WTC11 (cell line): ENCODE results near the gene TCF3. TPM values are rescaled to one million over a fixed set of nuclear protein-coding genes. Genes with fewer than 3 reads are reported as not detected.
A peak's percentile ranks its signal among the peaks of the same experiment; 100 is the strongest.

Experiments
- ATAC-seq: fragments of 200-7000 bp; cut with Tn5 transposase; 2 replicates; pipeline ENCODE4 v1.10.0; 2021; ENCODE audit warnings: mild to moderate bottlenecking, moderate library complexity
- CTCF ChIA-PET: fragments of 300-600 bp; sonication (Branson Sonifier 250); formaldehyde crosslinking; loops from one replicate; lab custom pipeline; 2021; ENCODE audit warnings: antibody characterized with exemption; lab: Charles Lee
- POLR2A ChIA-PET: fragments of 350-600 bp; sonication (Branson Sonifier 250); formaldehyde crosslinking; loops from one replicate; lab custom pipeline; 2021; ENCODE audit warnings: antibody characterized with exemption; lab: Charles Lee
- DNase-seq: peaks from one replicate; pipeline ENCODE4 v3.0.0; 2021; ENCODE audit warnings: low spot score
- H3K27ac Mint-ChIP-seq: 2 replicates; pipeline ENCODE4 v1.8.0; 2021; ENCODE audit warnings: mixed read lengths
- H3K27me3 Mint-ChIP-seq: 2 replicates; pipeline ENCODE4 v1.8.0; 2021; ENCODE audit warnings: low read depth, mild to moderate bottlenecking, moderate library complexity, mixed read lengths
- H3K36me3 Mint-ChIP-seq: 2 replicates; pipeline ENCODE4 v1.8.0; 2021; ENCODE audit warnings: mixed read lengths
- H3K4me1 Mint-ChIP-seq: 2 replicates; pipeline ENCODE4 v1.8.0; 2022; ENCODE audit warnings: mixed read lengths
- H3K4me3 Mint-ChIP-seq: 2 replicates; pipeline ENCODE4 v1.8.0; 2021; ENCODE audit warnings: mild to moderate bottlenecking, moderate library complexity, mixed read lengths
- H3K9me3 Mint-ChIP-seq: 2 replicates; pipeline ENCODE4 v1.8.0; 2021; ENCODE audit warnings: mixed read lengths
- AFF4 ChIP-seq: sonication (generic); formaldehyde crosslinking; IDR thresholded peaks from 2 replicates; pipeline ENCODE4 v1.8.1; 2023; ENCODE audit warnings: mild to moderate bottlenecking, missing genetic modification reagents, borderline replicate concordance
- E2F1 ChIP-seq: sonication (generic); formaldehyde crosslinking; IDR thresholded peaks from 2 replicates; pipeline ENCODE4 v1.8.0; 2022; ENCODE audit warnings: mild to moderate bottlenecking, missing genetic modification reagents
- FOXJ3 ChIP-seq: sonication (generic); formaldehyde crosslinking; IDR thresholded peaks from 2 replicates; pipeline ENCODE4 v1.9.0; 2021; ENCODE audit warnings: missing genetic modification reagents, mild to moderate bottlenecking, borderline replicate concordance
- GABPB1 ChIP-seq: sonication (generic); formaldehyde crosslinking; IDR thresholded peaks from 2 replicates; pipeline ENCODE4 v1.8.1; 2023; ENCODE audit warnings: mild to moderate bottlenecking, missing genetic modification reagents
- JUN ChIP-seq: sonication (generic); formaldehyde crosslinking; IDR thresholded peaks from 2 replicates; pipeline ENCODE4 v1.8.0; 2023; ENCODE audit warnings: mild to moderate bottlenecking, missing genetic modification reagents
- MAX ChIP-seq: sonication (generic); formaldehyde crosslinking; IDR thresholded peaks from 2 replicates; pipeline ENCODE4 v1.8.0; 2022; ENCODE audit warnings: mild to moderate bottlenecking, missing genetic modification reagents
- MYBL2 ChIP-seq: sonication (generic); formaldehyde crosslinking; IDR thresholded peaks from 2 replicates; pipeline ENCODE4 v1.8.1; 2023; ENCODE audit warnings: mild to moderate bottlenecking, moderate library complexity, missing genetic modification reagents
- NFATC4 ChIP-seq: fragments of 250-450 bp; sonication (Bioruptor Pico); IDR thresholded peaks from 2 replicates; pipeline ENCODE4 v1.9.0; 2021; ENCODE audit warnings: mild to moderate bottlenecking
- NFE2L1 ChIP-seq: sonication (generic); formaldehyde crosslinking; IDR thresholded peaks from 2 replicates; pipeline ENCODE4 v1.8.1; 2023; ENCODE audit warnings: missing genetic modification reagents
- NR3C1 ChIP-seq: sonication (generic); formaldehyde crosslinking; conservative IDR thresholded peaks from 2 replicates; pipeline ENCODE4 v1.8.1; 2023; ENCODE audit warnings: low read depth, mild to moderate bottlenecking, missing genetic modification reagents
- OVOL2 ChIP-seq: fragments of 250-450 bp; sonication (Bioruptor Pico); IDR thresholded peaks from 2 replicates; pipeline ENCODE4 v1.9.0; 2021; ENCODE audit warnings: mild to moderate bottlenecking, borderline replicate concordance
- RORB ChIP-seq: fragments of 250-450 bp; sonication (Bioruptor Pico); IDR thresholded peaks from 2 replicates; pipeline ENCODE4 v1.9.0; 2021; ENCODE audit warnings: mild to moderate bottlenecking
- SP1 ChIP-seq: sonication (generic); formaldehyde crosslinking; conservative IDR thresholded peaks from 2 replicates; pipeline ENCODE4 v1.8.1; 2022; ENCODE audit warnings: missing genetic modification reagents
- ZNF219 ChIP-seq: sonication (generic); formaldehyde crosslinking; IDR thresholded peaks from 2 replicates; pipeline ENCODE4 v1.8.0; 2023; ENCODE audit warnings: missing genetic modification reagents, mild to moderate bottlenecking, borderline replicate concordance
- ZNF232 ChIP-seq: sonication (generic); formaldehyde crosslinking; IDR thresholded peaks from 2 replicates; pipeline ENCODE4 v1.8.0; 2022; ENCODE audit warnings: mild to moderate bottlenecking, missing genetic modification reagents
- ZNF317 ChIP-seq: sonication (generic); formaldehyde crosslinking; IDR thresholded peaks from 2 replicates; pipeline ENCODE4 v1.8.1; 2023; ENCODE audit warnings: low read depth, mild to moderate bottlenecking, moderate library complexity, missing genetic modification reagents, borderline replicate concordance
- ZNF425 ChIP-seq: fragments of 250-450 bp; sonication (Bioruptor Pico); conservative IDR thresholded peaks from 2 replicates; pipeline ENCODE4 v1.9.0; 2021; ENCODE audit warnings: mild to moderate bottlenecking
- total RNA-seq: library from RNA; stranded (reverse); gene quantifications from 3 replicates; pipeline ENCODE4 v1.2.3, GENCODE V29; 2021
- TF ChIP-seq, protein P1 (sequence below): sonication (generic); formaldehyde crosslinking; IDR thresholded peaks from 2 replicates; pipeline ENCODE4 v1.8.1; 2022; ENCODE audit warnings: mild to moderate bottlenecking, moderate library complexity, missing genetic modification reagents
- TF ChIP-seq, protein P2 (sequence below): sonication (generic); formaldehyde crosslinking; IDR thresholded peaks from 2 replicates; pipeline ENCODE4 v1.8.1; 2022; ENCODE audit warnings: missing genetic modification reagents, borderline replicate concordance

The TCF3 gene
- total RNA-seq, 1 experiment from 2014 or later: 324 TPM

- CTCF ChIA-PET: no interaction called here
- H3K27ac Mint-ChIP-seq: no peak overlapping the region
- no peak for ATAC-seq
- H3K9me3 Mint-ChIP-seq: peaks cover 5% of the 10 kb centered on the region
- H3K27me3 Mint-ChIP-seq: peaks cover 6% of the 10 kb centered on the region
- POLR2A ChIA-PET: no interaction called here
- TF ChIP-seq, protein P1, sequence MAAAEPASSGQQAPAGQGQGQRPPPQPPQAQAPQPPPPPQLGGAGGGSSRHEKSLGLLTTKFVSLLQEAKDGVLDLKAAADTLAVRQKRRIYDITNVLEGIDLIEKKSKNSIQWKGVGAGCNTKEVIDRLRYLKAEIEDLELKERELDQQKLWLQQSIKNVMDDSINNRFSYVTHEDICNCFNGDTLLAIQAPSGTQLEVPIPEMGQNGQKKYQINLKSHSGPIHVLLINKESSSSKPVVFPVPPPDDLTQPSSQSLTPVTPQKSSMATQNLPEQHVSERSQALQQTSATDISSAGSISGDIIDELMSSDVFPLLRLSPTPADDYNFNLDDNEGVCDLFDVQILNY (CRISPR knock-in tag): no peak
- TF ChIP-seq ZNF425 (CRISPR knock-in tag): no peak
- TF ChIP-seq OVOL2 (CRISPR knock-in tag): no peak
- no peak for TF ChIP-seq GABPB1 (CRISPR knock-in tag)
- no peak for TF ChIP-seq E2F1 (CRISPR knock-in tag)
- TF ChIP-seq MYBL2 (CRISPR knock-in tag): no peak
- TF ChIP-seq, protein P2, sequence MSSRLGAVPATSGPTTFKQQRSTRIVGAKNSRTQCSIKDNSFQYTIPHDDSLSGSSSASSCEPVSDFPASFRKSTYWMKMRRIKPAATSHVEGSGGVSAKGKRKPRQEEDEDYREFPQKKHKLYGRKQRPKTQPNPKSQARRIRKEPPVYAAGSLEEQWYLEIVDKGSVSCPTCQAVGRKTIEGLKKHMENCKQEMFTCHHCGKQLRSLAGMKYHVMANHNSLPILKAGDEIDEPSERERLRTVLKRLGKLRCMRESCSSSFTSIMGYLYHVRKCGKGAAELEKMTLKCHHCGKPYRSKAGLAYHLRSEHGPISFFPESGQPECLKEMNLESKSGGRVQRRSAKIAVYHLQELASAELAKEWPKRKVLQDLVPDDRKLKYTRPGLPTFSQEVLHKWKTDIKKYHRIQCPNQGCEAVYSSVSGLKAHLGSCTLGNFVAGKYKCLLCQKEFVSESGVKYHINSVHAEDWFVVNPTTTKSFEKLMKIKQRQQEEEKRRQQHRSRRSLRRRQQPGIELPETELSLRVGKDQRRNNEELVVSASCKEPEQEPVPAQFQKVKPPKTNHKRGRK (CRISPR knock-in tag): no peak
- TF ChIP-seq SP1 (CRISPR knock-in tag): no peak
- TF ChIP-seq ZNF219 (CRISPR knock-in tag): no peak
- TF ChIP-seq, all 79 proteins: peak for 0
- no peak for DNase-seq
- no peak overlapping the region for H3K4me3 Mint-ChIP-seq
- no peaks in the 10 kb centered on the region for H3K4me1 Mint-ChIP-seq
- peaks cover 3% of the 10 kb centered on the region; the same call in 1 of the 2 replicates for H3K36me3 Mint-ChIP-seq
Measured at GRCh38 chr19:1655987-1656608, 3.7 kb upstream of the TCF3 start.

DNA sequence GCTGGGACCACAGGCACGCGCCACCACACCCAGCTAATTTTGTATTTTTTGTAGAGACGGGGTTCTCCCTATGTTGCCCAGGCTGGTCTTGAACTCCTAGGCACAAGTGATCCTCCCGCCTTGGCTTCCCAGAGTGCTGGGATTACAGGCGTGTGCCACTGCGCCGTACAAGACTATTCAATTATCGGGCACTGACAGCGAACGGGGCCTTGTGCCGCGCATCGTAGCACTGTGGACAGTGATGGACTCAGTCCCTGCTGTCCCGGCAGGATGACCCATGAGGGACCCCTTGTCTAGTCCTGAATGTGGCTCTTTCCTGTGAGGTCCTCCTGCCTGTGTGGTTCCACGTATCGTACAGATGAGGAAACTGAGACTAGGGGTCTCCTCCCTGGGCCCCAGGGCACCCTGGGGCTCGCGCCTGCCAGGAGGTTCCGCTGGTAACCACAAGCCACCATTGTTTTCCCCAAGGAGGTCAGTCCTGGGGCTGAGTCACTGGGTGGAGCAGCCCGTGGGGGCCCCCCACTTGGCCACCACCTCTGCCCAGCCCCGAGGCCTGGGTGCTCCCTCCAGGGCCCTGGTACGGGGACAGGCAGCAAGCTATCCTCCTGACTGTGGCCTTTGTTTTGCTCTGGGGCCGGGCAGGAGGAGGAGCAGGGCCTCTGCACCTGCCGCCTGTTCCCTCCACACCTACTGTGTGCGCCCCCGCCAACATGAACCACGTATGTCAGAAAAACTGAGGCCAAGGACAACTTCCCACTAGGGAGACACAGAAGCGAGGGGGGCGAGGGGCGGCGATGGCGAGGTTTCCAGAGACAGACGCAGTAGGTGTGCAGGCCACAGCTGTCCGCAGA lies 2.9 kb upstream of the TCF3 start:
- Mint-ChIP-seq H3K4me1 (peaks cover 5% of the 10 kb centered on the region), H3K36me3 (peaks cover 3% of the 10 kb centered on the region; the same call in 1 of the 2 replicates), H3K9me3 (peaks cover 3% of the 10 kb centered on the region), H3K27ac (no peak overlapping the region), H3K4me3 (no peak overlapping the region), H3K27me3 (peaks cover 5% of the 10 kb centered on the region)
- ChIA-PET POLR2A (no interaction called here), CTCF (interaction anchor here (0.6 kb wide), 1 partner anchor 120 kb away, joined by 3 read pairs; no protein-coding TSS in a partner anchor)
- ATAC-seq: no peak
- TF ChIP-seq MAX (CRISPR knock-in tag) (no peak), NFATC4 (no peak)
- DNase-seq: no peak

DNA sequence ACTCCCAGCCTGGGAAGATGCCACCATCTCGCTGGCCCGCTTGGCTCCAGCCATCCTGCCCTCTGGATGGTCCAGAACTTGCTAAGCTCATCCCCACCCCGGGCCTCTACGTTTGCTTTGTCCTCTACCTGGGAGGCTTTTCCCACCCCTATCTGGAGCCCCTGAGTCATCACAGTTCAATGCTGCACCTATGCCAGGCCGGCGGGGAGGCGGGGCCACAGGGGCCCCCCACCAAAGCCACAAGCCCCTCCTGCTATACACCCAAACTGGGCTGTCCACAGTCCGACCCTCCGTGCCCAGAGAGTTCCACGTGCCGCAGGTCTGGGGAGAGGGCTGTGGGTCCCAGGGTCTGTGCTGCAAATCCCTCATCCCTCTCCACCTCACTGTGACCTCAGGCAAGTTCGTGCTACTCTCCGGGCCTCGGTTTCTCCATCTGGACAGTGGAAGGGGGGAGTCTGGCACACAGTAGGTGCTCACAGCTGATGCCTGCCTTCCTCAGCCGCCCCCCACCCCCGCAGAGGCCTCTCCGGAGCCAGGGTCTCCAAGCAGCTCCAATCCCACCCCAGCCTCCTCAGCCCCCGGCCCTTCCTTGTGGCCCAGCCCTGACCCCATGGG lies 1.9 kb upstream of the TCF3 start:
- H3K27me3 Mint-ChIP-seq: no peaks in the 10 kb centered on the region; the same call in 1 of the 2 replicates
- DNase-seq (no peak), ATAC-seq (no peak)
- H3K9me3 Mint-ChIP-seq: no peaks in the 10 kb centered on the region
- H3K36me3 Mint-ChIP-seq: peaks cover 5% of the 10 kb centered on the region
- ChIA-PET CTCF (interaction anchor here (0.8 to 0.9 kb wide), 2 partner anchors 121 to 133 kb away, joined by 3 read pairs; no protein-coding TSS in a partner anchor), POLR2A (no interaction called here)
- H3K27ac Mint-ChIP-seq: no peak overlapping the region
- H3K4me3 Mint-ChIP-seq: peak overlapping the region; percentile 44
- peaks cover 5% of the 10 kb centered on the region for H3K4me1 Mint-ChIP-seq
- TF ChIP-seq JUN (no peak), GABPB1 (CRISPR knock-in tag) (no peak), ZNF317 (CRISPR knock-in tag) (no peak), FOXJ3 (no peak), AFF4 (CRISPR knock-in tag) (no peak), NFE2L1 (no peak), ZNF232 (CRISPR knock-in tag) (no peak), RORB (CRISPR knock-in tag) (no peak), MAX (CRISPR knock-in tag) (no peak), NR3C1 (no peak)
